Stimulated activated CD4-positive, alpha-beta T cell treated with anti-CD3 and anti-CD28 coated beads, Interleukin-1b, Interleukin-23, amount 100 ng/mL, for 24 hours (primary cell): ENCODE data around the gene GLMN.

Experiments used
- DNase-seq, 4 experiments: peaks; one replicate each; pipeline ENCODE4 v3.0.0-alpha.2; 2020; ENCODE audit warnings: low read depth in 4 of 4, low spot score in 1 of 4

Gene GLMN, protein sequence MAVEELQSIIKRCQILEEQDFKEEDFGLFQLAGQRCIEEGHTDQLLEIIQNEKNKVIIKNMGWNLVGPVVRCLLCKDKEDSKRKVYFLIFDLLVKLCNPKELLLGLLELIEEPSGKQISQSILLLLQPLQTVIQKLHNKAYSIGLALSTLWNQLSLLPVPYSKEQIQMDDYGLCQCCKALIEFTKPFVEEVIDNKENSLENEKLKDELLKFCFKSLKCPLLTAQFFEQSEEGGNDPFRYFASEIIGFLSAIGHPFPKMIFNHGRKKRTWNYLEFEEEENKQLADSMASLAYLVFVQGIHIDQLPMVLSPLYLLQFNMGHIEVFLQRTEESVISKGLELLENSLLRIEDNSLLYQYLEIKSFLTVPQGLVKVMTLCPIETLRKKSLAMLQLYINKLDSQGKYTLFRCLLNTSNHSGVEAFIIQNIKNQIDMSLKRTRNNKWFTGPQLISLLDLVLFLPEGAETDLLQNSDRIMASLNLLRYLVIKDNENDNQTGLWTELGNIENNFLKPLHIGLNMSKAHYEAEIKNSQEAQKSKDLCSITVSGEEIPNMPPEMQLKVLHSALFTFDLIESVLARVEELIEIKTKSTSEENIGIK

DNA sequence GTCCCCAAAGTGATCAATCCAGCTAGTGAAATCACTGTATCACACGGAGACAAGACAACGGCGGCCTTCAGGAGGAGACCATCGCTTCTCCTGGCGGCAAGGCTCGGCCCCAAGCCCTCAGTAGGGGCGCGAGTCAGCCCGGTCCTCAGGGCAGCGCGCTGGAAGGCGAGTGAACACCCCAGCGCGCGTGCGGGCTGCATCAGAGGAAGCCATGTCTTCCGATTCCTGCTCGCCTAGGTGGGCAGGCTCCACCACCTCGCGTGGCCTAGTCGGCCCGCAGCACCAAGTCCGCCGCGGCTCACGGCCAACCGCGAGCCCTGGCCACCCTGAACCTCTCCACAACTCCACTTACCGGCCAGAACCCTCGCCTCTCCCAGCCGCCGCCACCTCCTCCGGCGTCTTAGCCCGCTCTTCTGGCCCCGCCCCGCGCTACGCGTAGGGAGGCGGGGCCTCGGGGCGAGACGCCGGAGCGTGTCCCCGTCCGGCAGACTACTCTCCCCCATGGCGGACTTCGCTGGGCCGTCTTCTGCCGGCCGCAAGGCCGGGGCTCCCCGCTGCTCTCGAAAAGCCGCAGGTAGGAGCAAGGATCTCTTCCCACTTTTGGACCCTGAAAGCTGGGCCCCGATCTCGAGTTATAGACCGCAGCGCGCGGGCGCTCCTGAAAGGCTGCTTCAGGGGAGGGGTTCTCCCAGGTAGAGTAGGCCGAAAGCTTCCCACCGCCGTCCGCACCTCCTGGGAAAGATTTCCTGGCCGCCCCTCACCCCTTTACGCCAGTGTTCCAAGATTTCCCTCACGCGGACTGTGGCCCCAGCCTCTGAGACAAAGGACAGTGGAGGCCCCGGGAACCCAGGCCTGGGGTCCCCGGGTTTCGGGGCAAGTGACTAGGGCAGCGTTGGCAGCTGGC, at the start of gene GLMN, which contains the start of gene RPAP2:
Gene GLMN (minus strand): TSS at position 415 of the 904 bp plus-strand sequence. CDS start 988 bp downstream, outside the sequence.
Gene RPAP2 (plus strand): TSS at position 487 of the 904 bp plus-strand sequence. CDS start 15 bp downstream, at position 502.
- peak; percentile 33 to 71 (median 60) for DNase-seq

DNA sequence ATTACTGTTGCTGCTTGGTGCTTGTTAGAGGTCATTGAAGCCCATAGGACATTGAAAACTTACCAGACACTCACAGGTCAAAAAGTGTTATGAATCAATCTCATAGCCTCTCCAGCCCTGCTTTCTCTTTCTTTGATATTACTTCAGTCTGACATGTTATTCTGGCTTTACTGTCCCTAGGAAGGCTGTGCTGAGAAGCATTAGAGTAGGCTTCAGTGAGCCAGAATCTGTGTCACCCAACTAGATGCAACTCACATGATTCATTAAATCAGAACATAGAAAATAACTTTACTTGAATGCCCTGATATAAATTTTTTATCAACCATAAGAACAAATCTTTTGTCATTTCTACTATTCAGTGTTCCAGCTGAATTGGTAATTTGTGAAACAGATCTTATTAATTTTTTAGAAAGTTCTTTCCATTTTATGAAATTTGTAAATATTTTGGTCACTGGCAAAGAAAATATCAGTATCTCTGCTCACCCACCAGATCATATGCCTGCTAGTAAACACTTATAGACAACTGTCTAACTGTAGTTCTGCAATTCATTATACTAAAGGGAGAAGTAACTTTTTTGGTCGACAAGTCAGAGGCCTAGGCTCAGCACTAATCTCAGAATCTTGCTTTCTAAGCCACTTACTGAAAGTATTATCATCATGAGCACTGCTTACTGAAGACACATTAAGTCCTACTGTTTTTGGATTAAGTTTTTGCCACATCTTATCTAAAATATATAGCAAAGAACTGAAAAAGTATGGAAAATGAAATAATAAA, 48.3 kb upstream of the GLMN start:
- DNase-seq: no peak

DNA sequence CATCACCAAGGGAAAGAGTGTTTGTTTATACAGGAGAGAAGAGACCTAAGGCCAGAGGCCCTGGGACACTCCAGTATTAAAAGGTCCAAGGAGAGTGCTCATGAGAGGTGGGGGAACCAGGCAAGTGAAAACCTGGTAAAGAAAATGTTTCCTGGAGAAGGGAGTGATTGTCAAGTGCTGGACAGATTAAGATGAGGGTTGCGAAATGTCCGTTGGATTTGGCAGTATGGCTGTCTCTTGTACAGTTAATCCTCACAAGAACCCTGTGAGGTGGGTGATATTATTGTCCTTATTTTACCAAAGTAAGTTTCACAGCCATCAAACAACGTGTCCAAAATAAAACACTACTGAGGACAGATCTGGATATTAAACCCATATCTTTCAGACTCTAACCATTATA, 44.3 kb upstream of the GLMN start:
- no peak for DNase-seq

DNA sequence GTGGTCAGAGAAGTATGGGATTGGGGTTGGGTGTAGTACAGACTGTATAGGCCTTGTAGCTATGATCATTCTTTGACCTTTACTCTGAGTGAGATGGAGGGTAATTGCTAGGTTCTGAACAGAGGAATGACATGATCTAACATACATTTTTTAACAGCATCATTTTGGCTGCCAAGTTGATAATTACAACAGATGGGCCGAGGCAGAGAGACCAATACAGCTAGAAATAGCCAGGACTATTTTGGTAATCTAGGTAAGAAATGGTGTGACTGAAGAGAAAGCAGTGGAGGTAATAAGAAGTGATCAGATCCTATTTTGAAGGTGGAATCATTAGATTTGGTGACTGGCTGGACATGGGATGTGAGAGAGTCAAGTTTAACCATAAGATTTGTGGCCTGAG, 43.6 kb upstream of the GLMN start:
- DNase-seq: no peak

DNA sequence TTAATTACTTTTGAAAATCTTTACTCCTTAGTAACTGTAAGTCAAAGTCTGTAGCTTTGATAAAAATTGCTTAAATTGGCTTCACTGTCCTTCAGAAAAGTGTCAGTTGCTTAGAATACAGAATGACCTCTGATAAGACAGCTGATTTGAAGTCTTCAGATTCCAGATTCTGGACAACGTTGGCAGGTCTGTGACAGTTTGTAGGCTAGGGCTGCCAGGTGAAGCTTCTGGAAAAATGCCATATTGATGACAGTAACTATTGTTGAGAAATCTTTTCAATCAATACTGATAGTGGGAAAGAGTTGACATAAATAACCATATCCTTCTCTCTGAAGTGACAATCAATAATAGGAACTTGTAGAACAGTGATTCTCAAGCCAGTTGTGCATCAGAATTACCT, 41.4 kb upstream of the GLMN start:
- no peak for DNase-seq

DNA sequence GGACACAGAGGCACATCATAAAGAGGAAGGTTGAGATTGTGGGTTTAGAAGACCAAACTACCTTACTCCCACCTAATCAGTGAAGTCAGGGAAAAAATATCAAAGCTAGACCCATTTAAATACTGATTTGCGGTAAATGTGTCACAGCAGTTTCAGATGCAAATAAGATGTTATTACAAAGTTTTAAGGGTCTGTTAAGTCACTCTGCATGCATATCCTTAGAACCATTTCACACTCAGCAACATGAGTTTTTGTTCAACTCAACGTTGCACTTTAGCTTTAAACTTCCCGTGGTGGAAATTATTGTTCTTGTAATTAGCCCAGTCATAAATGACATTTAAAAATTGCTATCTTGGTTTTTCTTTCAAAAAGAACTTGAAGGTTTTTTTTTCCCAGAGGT, 34.9 kb upstream of the GLMN start:
- DNase-seq: no peak

DNA sequence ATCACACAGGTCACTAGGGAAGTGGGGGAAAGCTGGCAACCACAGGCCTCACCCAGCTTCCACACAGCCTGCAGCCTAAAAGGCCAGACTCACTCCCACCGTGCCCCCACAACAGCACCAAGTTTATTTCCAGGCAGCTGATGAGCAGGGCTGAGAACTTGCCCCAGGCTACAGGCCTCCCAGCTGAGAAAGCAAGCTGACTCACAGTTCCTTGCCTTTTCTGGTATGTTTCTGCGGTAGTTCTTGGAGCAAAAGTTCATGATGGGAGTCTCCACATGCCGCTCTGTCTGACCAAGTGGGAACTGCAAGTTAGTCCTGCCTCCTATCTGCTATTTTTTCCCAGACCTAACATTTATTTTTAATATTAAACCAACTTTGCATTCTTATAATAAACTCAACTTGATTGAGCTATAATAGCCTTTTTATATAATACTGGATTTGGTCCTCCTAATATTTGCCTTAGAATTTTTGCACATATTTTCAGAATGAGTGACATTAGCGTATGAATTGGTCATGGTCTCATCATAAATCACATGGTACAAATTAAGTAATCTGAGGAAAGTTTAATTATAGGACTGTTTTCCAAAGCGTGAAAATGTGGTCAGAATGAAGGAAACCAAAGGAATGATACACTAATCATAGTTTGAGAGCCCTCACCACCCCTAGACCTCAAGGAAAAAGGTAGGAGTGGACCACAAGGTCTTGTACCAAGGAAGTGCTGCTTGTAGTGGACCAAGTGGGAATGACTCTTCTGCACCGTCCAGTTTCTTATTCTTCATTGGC, 30.8 kb upstream of the GLMN start:
- DNase-seq: no peak

DNA sequence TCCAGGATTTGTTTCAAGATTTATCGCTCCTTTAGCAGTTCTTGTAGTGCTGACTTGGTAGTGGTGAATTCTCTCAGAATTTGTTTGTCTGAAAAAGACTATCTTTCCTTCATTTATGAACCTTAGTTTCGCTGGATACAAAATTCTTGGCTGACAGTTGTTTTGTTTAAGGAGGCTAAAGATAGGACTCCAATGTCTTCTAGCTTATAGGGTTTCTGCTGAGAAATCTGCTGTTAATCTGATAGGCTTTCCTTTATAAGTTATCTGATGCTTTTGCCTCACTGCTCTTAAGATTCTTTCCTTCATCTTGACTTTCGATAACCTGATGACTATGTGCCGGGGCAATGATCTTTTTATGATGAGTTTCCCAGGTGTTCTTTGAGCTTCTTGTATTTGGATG, 29.0 kb upstream of the GLMN start:
- DNase-seq: no peak

DNA sequence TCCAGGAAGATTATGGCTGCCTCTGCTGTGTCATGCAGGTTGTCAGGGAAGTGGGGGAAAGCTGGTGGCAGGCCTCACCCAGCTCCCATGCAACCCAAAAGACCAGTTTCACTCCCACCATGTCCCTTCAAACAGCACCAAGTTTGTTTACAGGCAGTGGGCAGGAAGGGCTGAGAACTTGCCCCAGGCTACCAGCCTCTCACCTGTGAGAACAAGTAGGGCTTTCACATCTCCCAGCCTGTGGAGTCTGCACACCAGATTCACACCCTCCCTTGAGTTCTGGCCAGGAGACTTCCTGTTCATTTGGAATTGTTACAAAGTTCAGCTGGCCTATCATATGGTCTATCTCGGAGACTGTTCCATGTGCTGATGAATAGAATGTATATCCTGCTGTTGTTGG, 27.9 kb upstream of the GLMN start:
- no peak for DNase-seq

DNA sequence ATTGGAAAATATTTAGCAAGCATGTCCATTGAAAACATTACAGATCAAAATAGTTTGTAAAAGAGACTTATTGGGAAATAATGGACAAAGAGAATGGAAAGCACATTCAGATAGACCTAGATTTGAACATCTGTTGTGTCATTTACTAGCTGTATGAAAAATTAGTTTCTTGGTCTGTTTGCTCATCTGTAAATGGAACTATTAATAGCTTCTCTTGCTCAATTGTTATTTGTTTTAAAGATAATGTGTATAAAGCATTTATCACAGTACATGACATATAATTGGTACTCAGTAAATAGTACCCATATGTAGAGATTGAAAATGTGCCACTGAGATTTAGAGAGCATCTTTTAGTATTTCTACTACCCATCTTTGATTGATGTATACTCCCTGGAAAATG, 26.0 kb upstream of the GLMN start:
- no peak for DNase-seq

DNA sequence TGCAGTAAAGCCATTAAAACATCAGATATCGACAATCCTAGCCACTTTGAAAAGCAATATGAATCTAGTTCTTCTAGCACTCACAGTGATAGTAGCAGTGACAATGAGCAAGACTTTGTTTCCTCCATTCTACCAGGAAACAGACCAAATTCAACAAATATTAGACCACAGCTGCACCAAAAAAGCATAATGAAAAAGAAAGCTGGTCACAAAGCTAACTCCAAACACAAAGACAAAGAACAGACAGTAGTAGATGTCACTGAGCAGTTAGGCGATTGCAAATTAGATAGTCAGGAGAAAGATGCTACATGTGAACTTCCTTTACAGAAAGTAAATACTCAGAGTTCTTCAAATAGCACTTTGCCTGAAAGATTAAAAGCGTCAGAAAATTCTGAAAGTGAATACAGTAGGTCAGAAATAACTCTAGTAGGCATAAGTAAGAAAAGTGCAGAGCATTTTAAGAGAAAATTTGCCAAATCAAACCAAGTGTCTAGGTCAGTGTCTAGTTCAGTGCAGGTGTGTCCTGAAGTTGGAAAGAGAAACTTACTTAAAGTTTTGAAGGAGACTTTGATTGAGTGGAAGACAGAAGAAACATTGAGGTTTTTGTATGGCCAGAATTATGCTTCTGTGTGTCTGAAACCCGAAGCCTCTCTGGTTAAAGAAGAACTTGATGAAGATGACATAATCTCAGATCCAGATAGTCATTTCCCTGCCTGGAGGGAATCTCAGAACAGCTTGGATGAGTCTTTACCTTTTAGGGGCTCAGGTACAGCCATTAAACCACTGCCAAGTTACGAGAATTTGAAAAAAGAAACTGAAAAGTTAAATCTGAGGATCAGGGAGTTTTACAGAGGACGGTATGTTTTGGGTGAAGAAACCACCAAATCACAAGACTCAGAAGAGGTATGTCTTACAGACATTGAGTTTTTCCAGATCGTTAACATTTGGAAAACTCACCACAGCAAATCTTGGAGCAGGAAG, 25.0 kb upstream of the GLMN start:
- DNase-seq: no peak

DNA sequence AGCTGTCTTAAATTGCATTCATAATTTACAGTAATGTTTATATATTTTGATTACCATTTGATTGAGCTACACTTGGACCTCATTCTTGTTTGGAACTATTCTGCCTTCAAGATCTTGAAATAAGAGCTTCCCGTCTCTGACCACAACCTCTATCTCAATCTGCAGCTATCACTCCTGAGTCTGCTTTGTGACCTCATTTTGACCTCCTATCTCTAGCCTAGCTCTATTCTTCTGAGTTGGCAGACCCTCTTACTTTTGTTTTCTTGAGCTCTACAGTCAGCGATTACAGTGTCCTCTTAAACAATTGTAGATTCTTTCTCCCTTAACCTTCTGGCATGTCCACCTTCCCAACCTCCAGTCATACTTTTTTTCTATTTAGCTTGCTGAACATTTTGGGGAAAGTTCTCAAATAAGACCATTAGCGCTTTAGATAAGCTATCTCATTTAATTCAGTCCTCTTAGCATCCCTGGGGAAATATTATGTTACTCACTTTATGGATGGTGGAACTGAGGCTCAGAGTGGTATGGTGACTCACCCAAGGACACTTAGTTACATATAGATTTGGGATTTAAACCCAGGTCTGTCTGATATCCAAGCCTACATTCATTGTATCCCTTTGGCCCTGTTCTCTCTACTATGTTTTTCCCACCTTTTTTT, 19.2 kb upstream of the GLMN start:
- DNase-seq: no peak

DNA sequence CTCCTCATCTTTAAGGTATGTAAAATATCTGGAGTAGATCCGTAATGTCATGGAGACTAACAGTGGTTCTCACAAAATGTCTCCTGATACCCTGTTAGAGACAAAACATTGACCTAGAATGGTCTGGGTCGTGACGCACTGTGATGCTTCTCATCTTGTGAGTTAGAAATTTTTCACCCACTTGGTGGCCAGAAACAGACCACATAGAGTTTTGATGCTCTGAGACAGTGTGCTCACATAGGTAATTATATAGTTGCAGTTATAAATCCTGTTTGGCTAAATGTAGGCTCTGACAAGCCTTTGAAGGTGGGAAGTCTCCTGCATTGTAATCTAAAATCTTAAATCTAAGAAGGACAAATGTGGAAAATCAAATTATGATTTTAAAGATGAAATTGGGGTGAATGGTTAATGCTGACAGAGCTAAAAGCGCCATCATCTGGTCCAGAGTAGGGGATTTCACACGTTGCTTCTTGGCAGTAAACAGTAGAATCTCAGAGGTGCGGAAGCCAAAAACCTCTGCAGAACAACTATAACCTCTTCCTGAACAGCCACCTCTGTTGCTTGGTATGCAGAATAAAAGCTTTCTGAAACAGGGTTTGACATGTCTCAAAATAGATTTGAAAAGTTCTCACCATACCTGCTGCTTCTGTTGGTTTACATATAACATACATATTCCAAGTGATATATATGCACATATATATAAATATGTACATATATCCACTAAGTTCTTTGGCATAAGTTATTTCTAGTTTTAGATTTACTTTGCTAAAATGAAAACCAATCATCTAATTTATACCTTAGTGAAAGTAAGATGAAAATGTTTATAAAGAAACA, 17.2 kb upstream of the GLMN start:
- no peak for DNase-seq

DNA sequence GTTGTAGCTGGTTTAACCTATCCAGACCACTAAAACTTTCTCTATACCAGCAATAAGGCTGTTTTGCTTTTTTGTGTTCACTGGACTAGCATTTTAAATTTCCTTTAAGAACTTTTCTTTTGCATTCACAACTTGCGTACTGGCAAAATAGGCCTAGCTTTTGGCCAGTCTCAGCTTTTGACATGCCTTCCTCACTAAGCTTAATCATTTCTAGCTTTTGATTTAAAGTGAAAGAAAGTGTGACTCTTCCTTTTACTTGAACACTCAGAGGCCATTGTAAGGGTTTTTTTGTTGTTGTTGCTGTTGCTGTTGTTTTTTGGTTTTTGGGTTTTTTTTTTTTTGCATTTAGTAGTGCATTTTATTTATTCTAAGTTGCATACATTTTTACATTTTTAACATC, 15.2 kb upstream of the GLMN start:
- DNase-seq: no peak

DNA sequence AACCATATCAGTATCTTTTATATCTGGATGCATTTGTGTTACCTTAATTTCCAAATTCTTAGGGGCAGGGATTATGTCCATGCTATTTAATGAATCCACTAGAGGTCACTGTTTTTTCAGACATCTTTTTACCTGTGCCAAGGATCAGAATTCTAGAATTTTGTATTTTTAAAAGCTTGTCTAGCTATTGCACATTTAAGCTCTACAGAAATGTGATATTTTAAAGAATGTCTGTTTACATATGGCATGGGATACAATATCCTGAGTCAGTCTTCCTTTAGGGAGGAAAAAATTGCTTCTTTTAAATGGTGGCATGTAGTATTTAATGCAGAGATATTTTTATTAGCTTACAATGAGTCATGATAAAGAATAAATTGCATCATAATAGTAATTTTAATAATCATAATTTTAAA, 11.4 kb upstream of the GLMN start:
- DNase-seq: no peak

DNA sequence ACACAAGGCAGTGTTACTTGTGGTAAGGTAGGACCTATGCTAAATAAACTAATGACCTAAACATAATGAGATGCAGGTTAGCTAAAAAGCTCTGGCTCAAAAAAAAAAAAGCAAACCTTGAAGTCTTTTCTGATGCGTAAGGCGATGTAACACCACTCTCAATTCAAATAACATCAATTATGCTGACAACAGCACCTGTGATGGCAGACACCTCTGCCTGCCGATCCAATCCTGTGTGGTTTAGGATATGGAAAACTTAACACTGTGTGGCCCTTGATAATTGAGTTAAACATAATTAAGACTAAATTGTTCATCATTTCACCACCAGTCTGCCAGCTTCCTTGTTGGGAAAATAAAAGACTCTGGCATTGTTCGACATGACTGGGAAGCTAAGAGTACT, 9.2 kb upstream of the GLMN start:
- DNase-seq: no peak

DNA sequence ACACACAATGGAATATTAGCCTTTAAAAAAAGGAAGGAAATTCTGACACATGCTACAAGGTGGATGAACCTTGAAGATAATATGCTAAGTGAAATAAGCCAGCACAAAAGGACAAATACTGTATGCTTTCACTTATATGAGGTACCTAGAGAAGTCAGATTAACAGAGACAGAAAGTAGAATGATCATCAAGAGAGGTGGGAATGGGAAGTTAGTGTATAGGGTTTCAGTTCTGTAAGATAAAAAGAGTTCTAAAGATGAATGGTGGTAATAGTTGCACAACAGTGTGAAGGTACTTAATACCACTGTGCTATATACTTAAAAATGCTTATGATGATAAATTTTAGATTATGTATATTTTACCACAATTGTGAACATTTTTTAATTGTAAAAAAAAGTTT, 7.2 kb upstream of the GLMN start:
- no peak for DNase-seq

DNA sequence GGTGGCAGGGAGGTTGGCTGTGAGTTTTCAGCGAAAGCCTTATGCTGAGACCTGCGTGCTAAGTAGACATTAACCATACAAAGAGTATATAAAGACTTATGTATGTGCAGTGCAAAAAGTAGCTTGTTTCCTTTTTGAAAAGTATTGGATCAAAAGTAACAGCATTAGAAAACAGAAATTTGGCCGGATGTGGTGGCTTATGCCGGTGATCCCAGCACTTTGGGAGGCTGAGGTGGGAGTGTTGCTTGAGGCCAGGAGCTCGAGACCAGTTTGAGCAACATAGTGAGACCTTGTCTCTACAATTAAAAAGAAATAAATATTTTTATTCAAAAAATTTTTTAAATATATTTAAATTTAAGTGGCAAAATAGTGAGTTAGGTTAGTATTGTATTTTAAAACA, 2.2 kb upstream of the GLMN start:
- DNase-seq: no peak
